ENCODE data around the gene ASTN2.
"Not testable (repeated sequence)": the region's sequence is repeated elsewhere in the genome, so short reads cannot be mapped to it uniquely, and the experiment has no call there.

The ASTN2 gene

DNA sequence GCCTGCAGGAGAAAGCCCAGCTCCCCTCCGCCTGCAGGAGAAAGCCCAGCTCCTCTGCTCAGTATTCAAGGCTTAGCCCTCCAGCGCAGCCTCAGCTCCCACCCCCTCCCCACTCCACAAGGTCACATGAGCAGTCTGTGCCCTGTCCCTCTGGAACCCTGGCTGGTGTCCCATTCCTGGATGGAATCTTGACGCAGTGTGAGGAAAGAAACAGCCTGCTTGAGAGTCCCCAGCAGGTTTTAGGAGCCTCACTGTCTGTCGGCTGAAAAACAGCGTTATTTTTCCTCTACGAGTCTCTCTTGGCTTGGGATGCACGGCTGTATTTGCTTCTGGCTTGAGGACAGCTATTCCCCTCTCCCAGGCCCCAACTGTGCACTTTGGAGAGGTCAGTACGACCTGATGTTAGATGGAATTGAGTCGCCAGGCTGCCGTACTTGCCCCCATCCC, 937.9 kb downstream of the ASTN2 start:
- DNase-seq (ENCODE audit: extremely low read depth in 1 of 2, low read depth in 1 of 2), result no peak

DNA sequence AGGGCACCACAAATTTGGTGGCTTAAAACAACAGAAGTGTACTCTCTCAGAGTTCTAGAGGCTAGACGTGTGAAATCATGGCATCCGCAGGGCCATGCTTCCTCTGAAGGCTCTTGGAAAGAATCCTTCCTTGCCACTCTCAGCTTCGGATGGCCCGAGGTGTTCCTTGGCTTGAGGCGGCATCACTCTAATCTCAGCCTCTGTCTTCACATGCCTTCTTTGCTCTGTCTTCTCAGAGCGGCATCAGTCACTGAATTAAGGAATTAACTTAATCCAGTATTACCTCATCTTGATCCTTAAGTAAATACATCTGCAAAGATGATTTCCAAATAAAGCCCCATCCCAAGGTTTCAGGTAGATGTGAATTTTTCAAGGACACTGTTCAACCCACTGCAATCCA, 938.9 kb downstream of the ASTN2 start:
- no peak for DNase-seq (ENCODE audit: extremely low read depth in 1 of 2, low read depth in 1 of 2)

DNA sequence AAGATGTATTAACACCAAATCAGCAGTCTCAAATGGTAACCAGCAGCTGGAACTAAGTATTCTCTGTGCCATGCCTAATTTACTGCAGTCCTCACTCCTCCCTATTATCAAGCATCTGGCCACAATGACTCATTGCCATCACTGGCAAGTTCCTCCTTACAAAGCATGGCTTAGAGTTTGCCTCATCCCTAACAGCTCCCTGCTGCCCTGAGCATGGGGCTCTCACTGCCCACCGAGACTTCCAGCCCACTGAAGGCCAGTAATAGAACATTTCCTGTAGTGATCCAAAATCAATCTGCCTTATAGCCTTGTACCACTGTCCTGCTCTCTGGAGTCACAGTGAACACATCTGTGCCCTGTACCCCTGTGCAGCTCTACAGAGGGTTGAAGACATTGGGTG, 939.7 kb downstream of the ASTN2 start:
- no peak for DNase-seq (ENCODE audit: extremely low read depth in 1 of 2, low read depth in 1 of 2)

DNA sequence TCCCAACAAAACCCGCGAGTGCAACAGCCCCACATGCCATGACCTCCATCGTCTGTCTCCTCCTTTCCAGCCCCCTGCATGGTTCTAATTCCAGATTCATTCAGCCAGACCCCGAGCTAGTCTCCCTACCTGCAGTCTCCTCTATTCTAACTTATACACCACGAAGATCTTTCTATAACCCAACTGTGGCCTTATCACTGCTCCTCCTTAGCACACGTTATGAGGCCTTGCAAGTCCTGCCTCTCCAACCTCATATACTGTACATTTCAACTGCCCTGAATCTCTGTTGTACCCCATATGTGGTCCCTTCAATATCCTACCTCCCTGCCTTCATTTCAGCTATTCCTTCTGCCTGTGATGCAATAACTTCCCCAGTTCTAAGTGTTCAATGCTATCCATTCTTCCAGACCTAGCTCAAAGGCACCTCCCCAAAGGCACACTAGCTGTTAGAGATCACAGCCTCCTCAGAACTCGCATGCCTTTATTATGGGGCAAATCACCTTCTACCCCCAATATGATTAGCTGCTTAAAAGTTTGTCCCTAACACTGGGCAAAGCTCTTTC, 942.8 kb downstream of the ASTN2 start:
- no peak for DNase-seq (ENCODE audit: extremely low read depth in 1 of 2, low read depth in 1 of 2)

DNA sequence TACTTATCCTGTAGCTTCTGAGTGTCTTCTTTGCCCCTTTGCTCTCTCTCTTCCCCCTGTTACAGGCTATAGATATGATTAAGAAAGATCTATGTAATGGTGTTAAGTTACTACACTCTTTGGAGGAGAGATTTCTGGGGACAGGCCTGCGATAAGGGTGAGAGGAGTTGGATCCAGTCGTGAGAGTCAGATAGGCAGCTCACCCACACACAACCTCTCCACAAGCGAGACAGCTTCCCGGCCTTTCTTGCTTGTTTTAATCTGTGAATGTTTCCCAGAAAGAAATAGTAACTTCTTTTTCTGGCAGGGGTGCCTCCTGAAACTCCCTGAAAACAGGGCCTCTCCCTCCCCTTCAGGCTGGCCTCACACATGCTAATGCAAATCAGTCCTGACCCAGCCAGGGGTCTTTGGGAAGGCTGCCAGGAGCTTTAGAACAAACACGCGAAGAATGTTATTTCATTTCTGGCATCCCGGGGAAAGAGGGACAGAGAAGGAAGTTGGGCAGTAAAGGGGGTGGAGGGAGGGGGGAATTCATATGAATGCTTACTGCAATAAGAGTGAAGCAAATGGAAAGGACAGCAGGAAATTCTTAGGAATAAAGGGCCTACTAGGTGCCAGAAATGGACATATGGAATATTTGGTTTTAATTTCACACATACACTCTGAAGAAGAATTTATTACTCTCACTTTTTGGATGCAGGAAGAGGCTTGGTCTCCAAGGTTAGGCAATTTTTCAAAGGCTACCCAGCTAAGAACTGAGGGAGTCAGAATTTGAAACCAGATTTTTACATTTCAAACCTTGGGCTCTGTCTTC, 943.6 kb downstream of the ASTN2 start:
- DNase-seq (ENCODE audit: extremely low read depth in 1 of 2, low read depth in 1 of 2), result no peak

GRCh38 chr9:116468793-116469527, 945.9 kb downstream of the ASTN2 start:
- no peak for DNase-seq (ENCODE audit: extremely low read depth in 1 of 2, low read depth in 1 of 2)

DNA sequence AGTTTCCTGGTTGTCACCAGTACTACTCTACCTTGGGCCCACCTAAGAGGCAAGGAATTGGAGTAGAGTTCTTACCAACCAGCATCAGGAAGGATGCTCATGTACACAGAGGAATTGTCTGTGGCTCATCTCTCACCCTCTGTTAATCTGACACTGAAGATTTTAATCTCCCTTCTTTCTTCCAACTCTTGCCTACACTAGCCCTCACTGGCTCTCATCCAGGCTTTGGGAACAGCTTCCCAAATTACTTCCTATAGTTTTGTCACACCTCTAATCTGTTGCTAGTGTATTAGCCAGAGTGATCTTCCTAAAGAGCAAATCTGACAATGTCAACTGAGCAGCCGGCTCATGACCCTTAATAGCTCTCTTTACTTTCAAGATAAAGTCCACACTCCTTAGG, 946.5 kb downstream of the ASTN2 start:
- no peak for DNase-seq (ENCODE audit: extremely low read depth in 1 of 2, low read depth in 1 of 2)

- no peak for DNase-seq (ENCODE audit: extremely low read depth in 1 of 2, low read depth in 1 of 2)
Measured at GRCh38 chr9:116467740-116468351, 947.0 kb downstream of the ASTN2 start.

DNA sequence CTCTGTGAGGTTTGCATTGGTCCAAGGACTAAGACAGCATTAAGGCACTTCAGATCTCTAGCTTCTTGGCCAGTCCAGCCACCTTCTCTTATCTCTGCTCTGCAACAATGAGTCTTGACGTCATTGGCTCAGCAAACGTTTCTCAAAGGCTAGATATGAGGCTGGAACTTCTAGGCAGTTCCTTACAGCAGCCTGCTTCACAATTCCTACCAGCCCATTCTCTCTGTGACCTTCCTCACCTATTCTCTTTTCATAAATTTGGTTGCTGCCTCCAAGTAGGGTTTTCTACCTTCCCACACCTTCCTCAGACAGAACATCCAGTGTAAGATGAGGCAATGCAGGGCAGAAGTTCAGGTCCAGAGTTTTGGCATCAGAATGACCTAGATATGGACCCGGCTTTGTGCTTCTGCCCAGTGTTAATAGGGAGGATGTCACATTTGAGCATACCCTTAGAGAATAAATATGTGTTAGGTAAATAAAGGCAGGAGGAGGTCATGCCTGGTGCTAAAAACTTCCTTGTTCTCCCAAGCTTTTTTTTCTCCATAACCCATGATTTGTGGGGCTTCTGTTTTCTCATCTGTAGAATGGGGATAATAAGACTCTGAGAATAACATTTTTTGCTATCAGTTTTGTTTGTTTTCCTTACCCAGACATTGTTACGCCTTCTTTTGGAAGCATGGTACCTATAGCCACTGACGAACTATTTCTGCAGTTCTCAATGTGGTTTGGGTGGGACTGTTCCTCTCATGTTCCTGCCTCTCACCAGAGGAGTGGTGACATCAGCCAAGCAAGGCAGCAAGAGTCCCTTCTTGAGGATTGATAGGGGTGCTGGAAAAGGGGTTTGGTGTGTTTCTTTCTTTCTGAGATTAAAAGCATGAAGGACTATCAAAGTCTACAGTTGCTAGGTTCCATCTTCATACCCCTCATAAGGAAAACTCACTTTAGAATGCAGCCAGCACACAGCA, 948.3 kb downstream of the ASTN2 start:
- DNase-seq (ENCODE audit: extremely low read depth in 1 of 2, low read depth in 1 of 2), result no peak

- DNase-seq (ENCODE audit: extremely low read depth in 1 of 2, low read depth in 1 of 2), result no peak
Measured at GRCh38 chr9:116465576-116466270, 949.1 kb downstream of the ASTN2 start.

DNA sequence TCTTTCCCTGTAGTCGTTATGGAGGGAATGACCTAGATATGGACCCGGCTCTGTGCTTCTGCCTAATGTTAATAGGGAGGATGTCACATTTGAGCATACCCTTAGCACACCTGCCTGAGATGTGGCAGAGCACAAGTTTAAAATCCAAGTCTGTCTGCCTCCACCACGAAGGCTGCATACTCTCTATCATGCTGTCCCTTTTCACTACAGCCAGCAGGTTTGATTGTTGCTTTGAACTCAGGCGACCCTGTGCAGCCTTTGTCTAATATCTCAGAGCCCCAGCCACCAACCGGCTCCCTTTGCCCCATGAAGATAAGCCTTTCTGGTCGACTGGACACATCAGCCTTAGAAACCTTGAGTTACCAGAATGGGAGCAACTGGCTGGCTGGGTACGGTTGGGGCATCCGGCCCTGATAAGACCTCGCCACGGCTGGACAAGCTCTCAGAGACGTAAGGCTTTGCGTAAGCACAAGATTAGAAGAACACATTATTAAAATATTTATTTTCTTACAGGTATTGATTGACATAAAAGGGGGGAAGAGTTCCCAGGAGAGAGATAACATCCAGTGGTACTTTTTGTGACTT, 949.8 kb downstream of the ASTN2 start:
- DNase-seq (ENCODE audit: extremely low read depth in 1 of 2, low read depth in 1 of 2), result no peak

GRCh38 chr9:116464423-116464822, 950.4 kb downstream of the ASTN2 start:
- DNase-seq (ENCODE audit: extremely low read depth in 1 of 2, low read depth in 1 of 2), result no peak

GRCh38 chr9:116461632-116462031, 953.2 kb downstream of the ASTN2 start:
- DNase-seq (ENCODE audit: extremely low read depth in 1 of 2, low read depth in 1 of 2), result no peak

GRCh38 chr9:116460026-116460425, 954.8 kb downstream of the ASTN2 start:
- DNase-seq (ENCODE audit: extremely low read depth in 1 of 2, low read depth in 1 of 2), result no peak

DNA sequence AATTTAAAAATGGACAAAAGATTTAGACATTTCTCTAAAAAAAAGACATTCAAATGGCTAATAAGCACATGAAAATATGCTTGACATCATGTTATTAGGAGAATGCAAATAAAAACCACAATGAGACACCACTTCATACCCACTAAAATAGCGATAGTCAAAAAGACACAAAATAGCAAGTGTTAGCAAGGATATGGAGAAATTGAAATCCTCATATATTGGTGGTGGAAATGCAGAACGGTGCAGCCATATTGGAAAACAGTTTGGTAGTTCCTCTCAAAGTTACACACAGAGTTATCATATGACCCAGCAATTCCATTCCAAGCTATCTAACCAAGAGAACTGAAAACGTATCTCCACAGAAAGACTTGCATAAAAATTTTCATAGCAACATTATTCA, 955.3 kb downstream of the ASTN2 start:
- DNase-seq (ENCODE audit: extremely low read depth in 1 of 2, low read depth in 1 of 2), result no peak

- no peak for DNase-seq (ENCODE audit: extremely low read depth in 1 of 2, low read depth in 1 of 2)
Measured at GRCh38 chr9:116456490-116457088, 958.3 kb downstream of the ASTN2 start.

DNA sequence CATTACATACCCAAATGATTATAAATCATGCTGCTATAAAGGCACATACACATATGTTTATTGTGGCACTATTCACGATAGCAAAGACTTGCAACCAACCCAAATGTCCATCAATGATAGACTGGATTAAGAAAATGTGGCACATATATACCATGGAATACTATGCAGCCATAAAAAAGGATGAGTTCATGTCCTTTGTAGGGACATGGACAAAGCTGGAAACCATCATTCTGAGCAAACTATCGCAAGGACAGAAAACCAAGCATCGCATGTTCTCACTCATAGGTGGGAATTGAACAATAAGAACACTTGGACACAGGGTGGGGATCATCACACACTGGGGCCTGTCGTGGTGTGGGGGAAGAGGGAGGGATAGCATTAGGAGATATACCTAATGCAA, 960.3 kb downstream of the ASTN2 start:
- not testable (repeated sequence) for DNase-seq (ENCODE audit: extremely low read depth in 1 of 2, low read depth in 1 of 2)

- DNase-seq (ENCODE audit: extremely low read depth in 1 of 2, low read depth in 1 of 2), result no peak
Measured at GRCh38 chr9:116453785-116454184, 961.1 kb downstream of the ASTN2 start.

- DNase-seq (ENCODE audit: extremely low read depth in 1 of 2, low read depth in 1 of 2), result no peak
Measured at GRCh38 chr9:116452634-116453033, 962.2 kb downstream of the ASTN2 start.

Data from activated CD8-positive, alpha-beta memory T cell treated with anti-CD3 and anti-CD28 coated beads for 1 hour (primary cell).